Measurements from ENCODE around the gene VWDE. TPM values are rescaled to one million over a fixed set of nuclear protein-coding genes. Genes with fewer than 3 reads are reported as not detected.
A peak's percentile ranks its signal among the peaks of the same experiment; 100 is the strongest.
"Not testable (repeated sequence)": the region's sequence is repeated elsewhere in the genome, so short reads cannot be mapped to it uniquely, and the experiment has no call there.

VWDE gene
- total and polyA plus RNA-seq, 2 of the 13 experiments (the other 11 are each of a cell fraction or from before 2014, with no cell fraction given), result 0.12 to 0.27 TPM

DNA sequence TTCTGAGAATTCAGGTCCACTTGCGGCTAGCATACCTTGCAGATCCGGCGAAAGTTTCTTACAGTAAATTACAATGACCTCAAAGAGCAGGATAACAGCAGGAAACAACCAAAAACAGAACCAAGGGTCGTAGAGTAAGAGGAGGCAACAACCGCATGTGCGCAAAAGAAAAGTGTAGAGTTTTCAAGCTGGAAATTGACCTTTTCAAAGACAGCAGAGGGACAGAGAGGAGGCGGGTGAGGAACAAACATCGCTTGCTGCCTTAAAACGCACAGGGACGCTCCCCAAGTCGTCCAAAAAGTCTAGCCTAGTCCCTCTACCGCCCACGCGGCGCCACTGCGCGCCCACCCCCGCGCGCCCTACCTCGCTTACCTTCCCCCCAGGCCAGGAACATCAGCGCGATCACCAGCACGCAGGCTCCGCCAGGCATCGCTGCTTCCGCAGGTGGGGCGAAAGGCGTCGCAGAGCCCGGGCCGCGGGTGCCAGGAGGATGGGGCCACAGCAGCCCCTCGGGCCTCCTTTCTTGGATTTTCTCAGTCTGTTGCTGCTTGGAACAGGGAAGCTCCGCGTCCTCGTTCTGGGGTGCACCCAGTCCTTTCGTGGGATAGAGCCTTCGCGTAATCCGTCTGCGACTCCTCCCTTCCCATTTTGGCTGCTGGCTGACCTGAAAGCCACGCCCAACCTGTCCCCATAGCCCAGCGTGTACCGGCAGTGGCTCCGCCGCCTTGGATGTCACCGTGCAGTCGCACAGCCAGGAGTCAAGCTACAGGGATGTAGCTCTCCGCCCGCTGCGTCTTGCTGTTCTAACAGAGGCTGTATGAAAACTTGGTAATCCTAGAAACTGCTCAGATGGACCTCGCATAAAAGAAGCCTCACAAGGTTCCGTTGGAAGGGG lies at the start of gene VWDE (continued):
- TF ChIP-seq, protein P1, sequence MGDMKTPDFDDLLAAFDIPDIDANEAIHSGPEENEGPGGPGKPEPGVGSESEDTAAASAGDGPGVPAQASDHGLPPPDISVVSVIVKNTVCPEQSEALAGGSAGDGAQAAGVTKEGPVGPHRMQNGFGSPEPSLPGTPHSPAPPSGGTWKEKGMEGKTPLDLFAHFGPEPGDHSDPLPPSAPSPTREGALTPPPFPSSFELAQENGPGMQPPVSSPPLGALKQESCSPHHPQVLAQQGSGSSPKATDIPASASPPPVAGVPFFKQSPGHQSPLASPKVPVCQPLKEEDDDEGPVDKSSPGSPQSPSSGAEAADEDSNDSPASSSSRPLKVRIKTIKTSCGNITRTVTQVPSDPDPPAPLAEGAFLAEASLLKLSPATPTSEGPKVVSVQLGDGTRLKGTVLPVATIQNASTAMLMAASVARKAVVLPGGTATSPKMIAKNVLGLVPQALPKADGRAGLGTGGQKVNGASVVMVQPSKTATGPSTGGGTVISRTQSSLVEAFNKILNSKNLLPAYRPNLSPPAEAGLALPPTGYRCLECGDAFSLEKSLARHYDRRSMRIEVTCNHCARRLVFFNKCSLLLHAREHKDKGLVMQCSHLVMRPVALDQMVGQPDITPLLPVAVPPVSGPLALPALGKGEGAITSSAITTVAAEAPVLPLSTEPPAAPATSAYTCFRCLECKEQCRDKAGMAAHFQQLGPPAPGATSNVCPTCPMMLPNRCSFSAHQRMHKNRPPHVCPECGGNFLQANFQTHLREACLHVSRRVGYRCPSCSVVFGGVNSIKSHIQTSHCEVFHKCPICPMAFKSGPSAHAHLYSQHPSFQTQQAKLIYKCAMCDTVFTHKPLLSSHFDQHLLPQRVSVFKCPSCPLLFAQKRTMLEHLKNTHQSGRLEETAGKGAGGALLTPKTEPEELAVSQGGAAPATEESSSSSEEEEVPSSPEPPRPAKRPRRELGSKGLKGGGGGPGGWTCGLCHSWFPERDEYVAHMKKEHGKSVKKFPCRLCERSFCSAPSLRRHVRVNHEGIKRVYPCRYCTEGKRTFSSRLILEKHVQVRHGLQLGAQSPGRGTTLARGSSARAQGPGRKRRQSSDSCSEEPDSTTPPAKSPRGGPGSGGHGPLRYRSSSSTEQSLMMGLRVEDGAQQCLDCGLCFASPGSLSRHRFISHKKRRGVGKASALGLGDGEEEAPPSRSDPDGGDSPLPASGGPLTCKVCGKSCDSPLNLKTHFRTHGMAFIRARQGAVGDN (CRISPR knock-in tag; IDR thresholded peaks at IDR 0.05), result peak; percentile 33; the same call in 1 of the 2 replicates
- no peak for TF ChIP-seq ZNF598 (CRISPR knock-in tag; IDR thresholded peaks at IDR 0.05; ENCODE audit: borderline replicate concordance)
- TF ChIP-seq GPN1 (CRISPR knock-in tag; IDR thresholded peaks at IDR 0.05; ENCODE audit: borderline replicate concordance), result no peak
- no peak for TF ChIP-seq ZFP36 (IDR thresholded peaks at IDR 0.05; ENCODE audit: borderline replicate concordance, low read depth, low read length, partially characterized antibody)
- no peak for TF ChIP-seq ZKSCAN8 (CRISPR knock-in tag; IDR thresholded peaks at IDR 0.05; ENCODE audit: borderline replicate concordance)
- no peak for TF ChIP-seq ZNF7 (CRISPR knock-in tag; IDR thresholded peaks at IDR 0.05)
- TF ChIP-seq ZNF543 (CRISPR knock-in tag; IDR thresholded peaks at IDR 0.05), result no peak
- no peak for TF ChIP-seq ZNF562 (CRISPR knock-in tag; IDR thresholded peaks at IDR 0.05; ENCODE audit: borderline replicate concordance)
- no peak for TF ChIP-seq ONECUT2 (CRISPR knock-in tag; IDR thresholded peaks at IDR 0.05)
- TF ChIP-seq ZFP36L1 (CRISPR knock-in tag; IDR thresholded peaks at IDR 0.05), result no peak
- TF ChIP-seq CEBPG (CRISPR knock-in tag; IDR thresholded peaks at IDR 0.05), result no peak
- no peak for TF ChIP-seq ZNF572 (CRISPR knock-in tag; IDR thresholded peaks at IDR 0.05)
- TF ChIP-seq ELF1 (CRISPR knock-in tag; IDR thresholded peaks at IDR 0.05), result no peak
- peak; percentile 74 for TF ChIP-seq HNRNPLL (IDR thresholded peaks at IDR 0.05; ENCODE audit: low read depth, low read length, poor library complexity, severe bottlenecking)
- no peak for TF ChIP-seq REPIN1 (CRISPR knock-in tag; IDR thresholded peaks at IDR 0.05; ENCODE audit: borderline replicate concordance, low read depth)
- no peak for TF ChIP-seq ZFP37 (CRISPR knock-in tag; IDR thresholded peaks at IDR 0.05; ENCODE audit: borderline replicate concordance)
- TF ChIP-seq, protein P2, sequence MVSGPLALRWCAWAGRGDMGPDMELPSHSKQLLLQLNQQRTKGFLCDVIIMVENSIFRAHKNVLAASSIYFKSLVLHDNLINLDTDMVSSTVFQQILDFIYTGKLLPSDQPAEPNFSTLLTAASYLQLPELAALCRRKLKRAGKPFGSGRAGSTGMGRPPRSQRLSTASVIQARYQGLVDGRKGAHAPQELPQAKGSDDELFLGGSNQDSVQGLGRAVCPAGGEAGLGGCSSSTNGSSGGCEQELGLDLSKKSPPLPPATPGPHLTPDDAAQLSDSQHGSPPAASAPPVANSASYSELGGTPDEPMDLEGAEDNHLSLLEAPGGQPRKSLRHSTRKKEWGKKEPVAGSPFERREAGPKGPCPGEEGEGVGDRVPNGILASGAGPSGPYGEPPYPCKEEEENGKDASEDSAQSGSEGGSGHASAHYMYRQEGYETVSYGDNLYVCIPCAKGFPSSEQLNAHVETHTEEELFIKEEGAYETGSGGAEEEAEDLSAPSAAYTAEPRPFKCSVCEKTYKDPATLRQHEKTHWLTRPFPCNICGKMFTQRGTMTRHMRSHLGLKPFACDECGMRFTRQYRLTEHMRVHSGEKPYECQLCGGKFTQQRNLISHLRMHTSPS (CRISPR knock-in tag; IDR thresholded peaks at IDR 0.05; ENCODE audit: low read depth), result no peak

DNA sequence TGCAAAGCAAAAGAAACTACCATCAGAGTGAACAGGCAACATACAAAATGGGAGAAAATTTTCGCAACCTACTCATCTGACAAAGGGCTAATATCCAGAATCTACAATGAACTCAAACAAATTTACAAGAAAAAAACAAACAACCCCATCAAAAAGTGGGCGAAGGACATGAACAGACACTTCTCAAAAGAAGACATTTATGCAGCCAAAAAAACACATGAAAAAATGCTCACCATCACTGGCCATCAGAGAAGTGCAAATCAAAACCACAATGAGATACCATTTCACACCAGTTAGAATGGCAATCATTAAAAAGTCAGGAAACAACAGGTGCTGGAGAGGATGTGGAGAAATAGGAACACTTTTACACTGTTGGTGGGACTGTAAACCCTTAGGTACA lies 49.5 kb upstream of the VWDE start:
- H3K27ac ChIP-seq (ENCODE audit: extremely low read length, insufficient read depth, low read length); H3K4me2 ChIP-seq (ENCODE audit: low read depth, low read length); POLR2A ChIA-PET; BruUV-seq (replicated peaks); FAIRE-seq; H3K36me3 ChIP-seq (replicated peaks in 1 of 2; ENCODE audit: control insufficient read depth in 1 of 2, insufficient read depth in 2 of 2, low read length in 2 of 2); ATAC-seq; H3K27me3 ChIP-seq (ENCODE audit: control insufficient read depth in 1 of 2, insufficient read depth in 2 of 2, low read length in 2 of 2); intact Hi-C loops (cut with micrococcal nuclease; ENCODE audit: unreplicated experiment); H3K4me3 ChIP-seq (replicated peaks in 1 of 3; ENCODE audit: insufficient read depth in 1 of 3, low read depth in 2 of 3, low read length in 3 of 3); in situ Hi-C loops (cut with HindIII; ENCODE audit: extremely low pct_ligation_motif_present, low pct_unique_long_range_greater_than_20kb); H3K9me3 ChIP-seq (ENCODE audit: low read length); CTCF ChIA-PET (ENCODE audit: low intra/inter-chr PET ratio, low total read pairs); DNase-seq (ENCODE audit: low spot score); H4K20me1 ChIP-seq (ENCODE audit: insufficient read depth, low read length); H2AFZ ChIP-seq (ENCODE audit: low read length); H3K4me1 ChIP-seq (ENCODE audit: insufficient read depth, low read length); H3K79me2 ChIP-seq (ENCODE audit: insufficient read depth, low read length); H3K9ac ChIP-seq (ENCODE audit: insufficient read depth, low read depth, low read length): not testable (repeated sequence)
- 23% methylated on average over 2 of the region's 2 CpGs for WGBS (ENCODE audit: low lambda C conversion rate)

Data from HepG2 (cell line).